Sigmoid colon (tissue), 4 donors: Measurements from ENCODE around the gene CHID1.

Experiments used
- CTCF ChIP-seq, 4 experiments: fragments of 450-650 bp in 3 of 4; fragments of 200-600 bp in 1 of 4; IDR thresholded peaks; one replicate each; pipeline ENCODE4 v1.5.1; 2016 to 2019; ENCODE audit warnings: antibody characterized with exemption in 4 of 4, mild to moderate bottlenecking in 3 of 4, moderate library complexity in 2 of 4
- EP300 ChIP-seq, 4 donors: sonication (generic); formaldehyde crosslinking; IDR thresholded peaks; one replicate each; pipeline ENCODE4 v1.6.1; 2017; ENCODE audit warnings: antibody characterized with exemption in 4 of 4
- POLR2A ChIP-seq, 2 donors: fragments of 450-650 bp; IDR thresholded peaks; one replicate each; pipeline ENCODE4 v1.6.1; 2016; ENCODE audit warnings: antibody characterized with exemption in 2 of 2, mild to moderate bottlenecking in 2 of 2, moderate library complexity in 2 of 2
- POLR2AphosphoS5 ChIP-seq, 4 donors: sonication (generic); formaldehyde crosslinking; IDR thresholded peaks; one replicate each; pipeline ENCODE4 v1.6.1; 2017; ENCODE audit warnings: antibody characterized with exemption in 4 of 4

DNA sequence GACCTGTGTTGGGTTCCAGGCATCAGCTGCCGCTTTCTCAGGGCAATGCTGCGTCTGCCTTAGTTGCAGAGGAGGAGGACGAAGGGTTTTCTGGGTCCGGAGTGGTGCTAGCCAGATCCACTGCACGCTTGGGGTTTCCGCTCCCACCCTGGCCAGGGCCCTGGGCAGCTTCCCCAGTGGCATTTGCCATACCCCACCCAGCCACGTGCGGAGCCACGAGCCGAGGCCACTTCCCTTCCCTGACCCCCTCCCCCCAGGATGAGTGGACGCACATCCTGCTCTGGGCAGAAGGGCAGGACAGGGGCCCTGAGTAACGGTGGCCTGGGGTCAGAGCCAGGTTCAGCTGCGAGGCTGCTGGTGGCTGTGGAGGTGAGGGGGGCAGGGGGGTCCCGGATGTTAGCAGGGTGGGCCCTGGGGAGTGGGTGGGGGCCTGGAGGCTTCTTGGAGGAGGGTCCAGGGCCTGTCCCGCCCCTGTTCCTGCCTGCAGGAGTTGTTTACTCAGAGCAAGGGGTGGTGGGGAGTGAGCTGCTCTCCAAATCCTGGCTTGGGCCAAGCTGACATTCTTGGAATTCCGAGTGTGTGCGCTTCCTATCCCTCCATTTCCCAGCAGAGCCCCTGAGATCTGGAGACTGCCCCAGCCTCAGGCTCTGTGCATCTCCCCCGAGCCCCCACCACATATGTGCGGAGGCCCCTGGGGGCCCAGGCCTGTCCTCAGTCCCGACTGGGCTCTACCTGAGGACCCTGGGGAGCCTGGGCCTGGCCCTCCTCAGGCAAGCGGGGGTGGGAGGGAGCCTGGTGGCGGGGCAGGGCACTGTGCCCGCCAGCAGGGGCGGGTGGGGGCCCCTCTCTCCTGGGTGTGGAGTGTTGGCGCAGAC, 66.6 kb downstream of the CHID1 start:
- TF ChIP-seq POLR2A (IDR thresholded peaks at IDR 0.05): peak in 1 of 2 donors; percentile 47
- no peak for TF ChIP-seq CTCF (IDR thresholded peaks at IDR 0.05)
- TF ChIP-seq POLR2AphosphoS5 (IDR thresholded peaks at IDR 0.05): peak; percentile 75 to 95 (median 83)
- peak in 2 of 4 donors; percentile 46 to 75 for TF ChIP-seq EP300 (IDR thresholded peaks at IDR 0.05)
